A549 (cell line): ENCODE measurements around the gene HOXB4. TPM values are rescaled to one million over a fixed set of nuclear protein-coding genes. Genes with fewer than 3 reads are reported as not detected.

Experiments
- ATAC-seq, 2 experiments: fragments of 200-7000 bp in 1 of 2; fragments of >200 bp in 1 of 2; cut with Nextera tagmentation in 1 of 2; cut with Tn5 transposase in 1 of 2; 3 replicates each; pipeline versions ENCODE4 v1.8.0 to v1.9.1; 2018 to 2020; ENCODE audit warnings: mild to moderate bottlenecking in 1 of 2, moderate library complexity in 1 of 2
- CTCF ChIA-PET: fragments of 300-600 bp; sonication (Branson Sonifier 250); formaldehyde crosslinking; extraction: SDS; loops from one replicate; lab custom pipeline; 2021; ENCODE audit warnings: antibody characterized with exemption, inconsistent platforms; lab: Yijun Ruan, JAX
- POLR2A ChIA-PET: fragments of 350-600 bp; formaldehyde crosslinking; extraction: SDS; loops from one replicate; lab custom pipeline; 2021; ENCODE audit warnings: antibody characterized with exemption, inconsistent platforms; lab: Yijun Ruan, JAX
- DNase-seq, 2 experiments: peaks; one replicate each; pipeline versions ENCODE4 v3.0.0 to v3.0.0-alpha.2; 2011 to 2016; ENCODE audit warnings: low read depth in 1 of 2, low spot score in 1 of 2
- FAIRE-seq: peaks from 2 replicates; lab custom pipeline; 2011; peaks lifted over from hg19 to GRCh38; lab: Jason Lieb, UNC
- H3K27ac ChIP-seq, 2 experiments: fragments of >200 bp; sonication (Bioruptor Twin); formaldehyde crosslinking; 3 replicates each; pipeline ENCODE4 v1.5.1; 2016 to 2017
- H3K4me1 ChIP-seq: fragments of >200 bp; sonication (Bioruptor Twin); formaldehyde crosslinking; 3 replicates; pipeline ENCODE4 v1.6.1; 2016
- H3K4me2 ChIP-seq: fragments of >200 bp; sonication (Bioruptor Twin); formaldehyde crosslinking; 3 replicates; pipeline ENCODE4 v1.6.1; 2016
- H3K4me3 ChIP-seq: fragments of >200 bp; sonication (Bioruptor Twin); formaldehyde crosslinking; 3 replicates; pipeline ENCODE4 v1.5.1; 2016
- H3K9me3 ChIP-seq: fragments of >200 bp; sonication (Bioruptor Twin); formaldehyde crosslinking; 3 replicates; pipeline ENCODE4 v1.6.1; 2016
- CBX2 ChIP-seq: fragments of 200-600 bp; sonication (generic); IDR thresholded peaks from 2 replicates; pipeline ENCODE4 v1.6.1; 2016; ENCODE audit warnings: low read depth, mild to moderate bottlenecking, borderline replicate concordance
- CHD2 ChIP-seq: fragments of 150-350 bp; IDR thresholded peaks from 2 replicates; pipeline ENCODE4 v1.6.1; 2014; ENCODE audit warnings: low read length; ENCODE audit not compliant: partially characterized antibody
- CHD4 ChIP-seq: fragments of 200-600 bp; sonication (generic); IDR thresholded peaks from 2 replicates; pipeline ENCODE4 v1.6.1; 2016; ENCODE audit warnings: antibody characterized with exemption, mild to moderate bottlenecking, borderline replicate concordance
- EHMT2 ChIP-seq: fragments of 200-600 bp; sonication (generic); IDR thresholded peaks from 2 replicates; pipeline ENCODE4 v1.6.1; 2016; ENCODE audit warnings: antibody characterized with exemption, low read depth, mild to moderate bottlenecking, moderate library complexity
- FOSL2 ChIP-seq, 2 experiments: fragments of 450-650 bp in 1 of 2; fragments of >200 bp in 1 of 2; sonication (Bioruptor Twin) in 1 of 2; formaldehyde crosslinking; IDR thresholded peaks; 2 replicates each; pipeline versions ENCODE4 v1.5.0 to v1.6.1; 2016 to 2020; ENCODE audit warnings: mild to moderate bottlenecking in 1 of 2, moderate library complexity in 1 of 2
- HEYL ChIP-seq: fragments of 250-450 bp; sonication (Bioruptor Pico); IDR thresholded peaks from 2 replicates; pipeline ENCODE4 v1.8.0; 2021; ENCODE audit warnings: mild to moderate bottlenecking, moderate library complexity
- HMGXB4 ChIP-seq: fragments of 250-450 bp; sonication (Bioruptor Pico); IDR thresholded peaks from 2 replicates; pipeline ENCODE4 v1.5.0; 2021; ENCODE audit warnings: mild to moderate bottlenecking, moderate library complexity, borderline replicate concordance
- JUNB ChIP-seq: fragments of >200 bp; sonication (Bioruptor Twin); formaldehyde crosslinking; IDR thresholded peaks from 2 replicates; pipeline ENCODE4 v1.6.1; 2016
- KDM5A ChIP-seq: fragments of 200-600 bp; sonication (generic); IDR thresholded peaks from 2 replicates; pipeline ENCODE4 v1.6.1; 2016; ENCODE audit warnings: antibody characterized with exemption, mild to moderate bottlenecking
- MAFK ChIP-seq: fragments of 450-650 bp; IDR thresholded peaks from 2 replicates; pipeline ENCODE4 v1.6.1; 2014; ENCODE audit not compliant: partially characterized antibody
- RFX5 ChIP-seq: fragments of 450-650 bp; IDR thresholded peaks from 2 replicates; pipeline ENCODE4 v1.7.1; 2014; ENCODE audit warnings: antibody characterized with exemption, mild to moderate bottlenecking, moderate library complexity
- WGBS: methylation state at CpG from one replicate; pipeline ENCODE4 v1.1.6; 2017; ENCODE audit errors: missing lambda C conversion rate; 5-methylcytosine and 5-hydroxymethylcytosine counted together
- polyA plus RNA-seq, 4 experiments: library from polyadenylated mRNA; depleted of rRNA in 3 of 4; stranded (reverse); fragments of >200 nt; fragmentation: RNase III in 1 of 4; extraction: RNeasy Plus Mini Kit Qiagen cat#74134 plus additional on column Dnase treatment in 1 of 4; gene quantifications; 2 replicates in 3 of 4; 3 replicates in 1 of 4; pipeline ENCODE4 v1.2.3, GENCODE V29; 2011 to 2017
- TF ChIP-seq, protein P1 (sequence below): fragments of >200 bp; sonication (Bioruptor Twin); formaldehyde crosslinking; IDR thresholded peaks from 3 replicates; pipeline ENCODE4 v1.6.1; 2016
- TF ChIP-seq, protein P2 (sequence below): fragments of >200 bp; sonication (Bioruptor Twin); formaldehyde crosslinking; IDR thresholded peaks from 3 replicates; pipeline ENCODE4 v1.5.1; 2016

HOXB4 gene
- polyA plus RNA-seq, 2 of the 4 experiments (the other 2 are of a cell fraction) = 0.30 to 0.74 TPM

- Histone ChIP-seq H3K9me3 (no peaks in the 10 kb centered on the region), H3K4me2 (no peak overlapping the region), H3K27ac (no peak overlapping the region), H3K4me3 (no peak overlapping the region), H3K4me1 (peaks cover 13% of the 10 kb centered on the region; the same call in 2 of the 3 replicates)
- DNase-seq (no peak), ATAC-seq (no peak), FAIRE-seq (no peak)
- no peak for TF ChIP-seq RFX5
- no peak for TF ChIP-seq CHD4
- TF ChIP-seq MAFK = no peak
- no peak for TF ChIP-seq EHMT2
- no peak for TF ChIP-seq JUNB
- TF ChIP-seq CHD2 = no peak
- no peak for TF ChIP-seq KDM5A
- TF ChIP-seq CBX2 = no peak
- TF ChIP-seq, protein P1, sequence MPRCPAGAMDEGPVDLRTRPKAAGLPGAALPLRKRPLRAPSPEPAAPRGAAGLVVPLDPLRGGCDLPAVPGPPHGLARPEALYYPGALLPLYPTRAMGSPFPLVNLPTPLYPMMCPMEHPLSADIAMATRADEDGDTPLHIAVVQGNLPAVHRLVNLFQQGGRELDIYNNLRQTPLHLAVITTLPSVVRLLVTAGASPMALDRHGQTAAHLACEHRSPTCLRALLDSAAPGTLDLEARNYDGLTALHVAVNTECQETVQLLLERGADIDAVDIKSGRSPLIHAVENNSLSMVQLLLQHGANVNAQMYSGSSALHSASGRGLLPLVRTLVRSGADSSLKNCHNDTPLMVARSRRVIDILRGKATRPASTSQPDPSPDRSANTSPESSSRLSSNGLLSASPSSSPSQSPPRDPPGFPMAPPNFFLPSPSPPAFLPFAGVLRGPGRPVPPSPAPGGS = no peak
- TF ChIP-seq, protein P2, sequence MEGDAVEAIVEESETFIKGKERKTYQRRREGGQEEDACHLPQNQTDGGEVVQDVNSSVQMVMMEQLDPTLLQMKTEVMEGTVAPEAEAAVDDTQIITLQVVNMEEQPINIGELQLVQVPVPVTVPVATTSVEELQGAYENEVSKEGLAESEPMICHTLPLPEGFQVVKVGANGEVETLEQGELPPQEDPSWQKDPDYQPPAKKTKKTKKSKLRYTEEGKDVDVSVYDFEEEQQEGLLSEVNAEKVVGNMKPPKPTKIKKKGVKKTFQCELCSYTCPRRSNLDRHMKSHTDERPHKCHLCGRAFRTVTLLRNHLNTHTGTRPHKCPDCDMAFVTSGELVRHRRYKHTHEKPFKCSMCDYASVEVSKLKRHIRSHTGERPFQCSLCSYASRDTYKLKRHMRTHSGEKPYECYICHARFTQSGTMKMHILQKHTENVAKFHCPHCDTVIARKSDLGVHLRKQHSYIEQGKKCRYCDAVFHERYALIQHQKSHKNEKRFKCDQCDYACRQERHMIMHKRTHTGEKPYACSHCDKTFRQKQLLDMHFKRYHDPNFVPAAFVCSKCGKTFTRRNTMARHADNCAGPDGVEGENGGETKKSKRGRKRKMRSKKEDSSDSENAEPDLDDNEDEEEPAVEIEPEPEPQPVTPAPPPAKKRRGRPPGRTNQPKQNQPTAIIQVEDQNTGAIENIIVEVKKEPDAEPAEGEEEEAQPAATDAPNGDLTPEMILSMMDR = no peak
- no peak for TF ChIP-seq HMGXB4 (CRISPR knock-in tag)
- TF ChIP-seq HEYL = no peak
- ChIA-PET CTCF (interaction anchor here (1.3 to 3.6 kb wide), 4 partner anchors 24 to 283 kb away, joined by 3 to 13 read pairs (median 4); no protein-coding TSS in a partner anchor), POLR2A (no interaction called here)
- WGBS = 90% methylated on average over 6 of the region's 6 CpGs
Observed at GRCh38 chr17:48563385-48563838, 14.7 kb downstream of the HOXB4 start.

DNA sequence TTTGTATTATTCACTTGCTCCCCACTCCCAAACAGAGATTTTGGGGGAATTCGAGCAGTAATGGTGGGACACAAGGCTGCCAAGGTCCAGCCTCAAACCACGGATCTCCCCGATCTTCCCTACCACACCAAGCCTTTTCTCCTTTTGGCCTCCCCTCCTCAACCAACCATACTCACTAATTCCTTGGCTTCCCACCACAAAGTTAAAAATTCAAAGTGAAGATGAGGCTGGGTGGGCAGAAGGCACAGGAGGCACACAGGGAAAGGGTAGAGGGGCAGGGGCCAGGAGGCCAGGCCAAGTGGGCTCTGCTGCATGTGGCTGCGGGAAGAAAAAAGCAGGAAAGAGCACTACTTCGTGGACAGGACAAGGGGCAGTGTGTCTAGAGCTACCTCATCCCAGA is 15.2 kb downstream of the HOXB4 start:
- no peak for DNase-seq
- Histone ChIP-seq H3K4me1 (peaks cover 13% of the 10 kb centered on the region; the same call in 2 of the 3 replicates), H3K9me3 (no peaks in the 10 kb centered on the region), H3K4me2 (no peak overlapping the region), H3K27ac (no peak overlapping the region), H3K4me3 (no peak overlapping the region)
- no peak for FAIRE-seq
- 76% methylated on average over 5 of the region's 5 CpGs for WGBS
- CTCF ChIA-PET = interaction anchor here (0.9 to 3.6 kb wide), 8 partner anchors 21 to 282 kb away, joined by 3 to 13 read pairs (median 4); no protein-coding TSS in a partner anchor
- ATAC-seq = no peak
- TF ChIP-seq FOSL2 (IDR thresholded peaks at IDR 0.05) = no peak
- TF ChIP-seq FOSL2 (CRISPR knock-in tag; IDR thresholded peaks at IDR 0.05) = no peak
- no peak for TF ChIP-seq HMGXB4 (CRISPR knock-in tag)
- TF ChIP-seq RFX5 = no peak
- POLR2A ChIA-PET = no interaction called here
